Loucy (cell line): ENCODE measurements around the gene BHMT.

Experiments used
- H2AFZ ChIP-seq: fragments of 200-600 bp; sonication (generic); 2 replicates; pipeline ENCODE4 v1.6.0; 2016; ENCODE audit warnings: antibody characterized with exemption, mild to moderate bottlenecking, low read length, moderate library complexity
- H3F3A ChIP-seq: fragments of 200-600 bp; 2 replicates; pipeline ENCODE4 v1.6.0; 2016; ENCODE audit warnings: antibody characterized with exemption, low read depth, mild to moderate bottlenecking
- H3K27me3 ChIP-seq: fragments of 200-600 bp; sonication (generic); 2 replicates; pipeline ENCODE4 v1.6.1; 2014; ENCODE audit warnings: low read length, mild to moderate bottlenecking; ENCODE audit not compliant: insufficient read depth, poor library complexity, severe bottlenecking
- H3K36me3 ChIP-seq: fragments of 200-600 bp; sonication (generic); 2 replicates; pipeline ENCODE4 v1.6.1; 2016; ENCODE audit warnings: low read length; ENCODE audit not compliant: insufficient read depth
- H3K4me1 ChIP-seq: fragments of 200-600 bp; sonication (generic); 2 replicates; pipeline ENCODE4 v1.5.1; 2014; ENCODE audit warnings: low read length, mild to moderate bottlenecking; ENCODE audit not compliant: insufficient read depth, poor library complexity, severe bottlenecking
- H3K4me2 ChIP-seq: fragments of 200-600 bp; sonication (generic); 2 replicates; pipeline ENCODE4 v1.6.0; 2014; ENCODE audit warnings: antibody characterized with exemption, low read length, low read depth, mild to moderate bottlenecking; ENCODE audit not compliant: poor library complexity, severe bottlenecking
- H3K4me3 ChIP-seq: fragments of 200-600 bp; sonication (generic); 2 replicates; pipeline ENCODE4 v1.5.1; 2014; ENCODE audit warnings: low read length, mild to moderate bottlenecking, mixed read lengths; ENCODE audit not compliant: poor library complexity, severe bottlenecking
- H3K79me2 ChIP-seq: fragments of 200-600 bp; sonication (generic); 2 replicates; pipeline ENCODE4 v1.6.1; 2014; ENCODE audit warnings: low read length; ENCODE audit not compliant: insufficient read depth
- H3K9ac ChIP-seq: fragments of 200-600 bp; sonication (generic); 2 replicates; pipeline ENCODE4 v1.6.0; 2014; ENCODE audit warnings: mild to moderate bottlenecking, low read depth, low read length, moderate library complexity; ENCODE audit not compliant: poor library complexity, severe bottlenecking
- H3K9me2 ChIP-seq: fragments of 200-600 bp; sonication (generic); replicated peaks from 2 replicates; pipeline ENCODE4 v1.6.1; 2016; ENCODE audit warnings: low read depth, low read length, mixed read lengths
- H3K9me3 ChIP-seq: fragments of 200-600 bp; sonication (generic); 2 replicates; pipeline ENCODE4 v1.6.1; 2014; ENCODE audit warnings: mild to moderate bottlenecking, antibody characterized with exemption, low read length, low read depth; ENCODE audit not compliant: insufficient read depth
- H4K20me1 ChIP-seq: fragments of 200-600 bp; sonication (generic); 2 replicates; pipeline ENCODE4 v1.6.0; 2014; ENCODE audit warnings: antibody characterized with exemption, low read length, mild to moderate bottlenecking; ENCODE audit not compliant: insufficient read depth, poor library complexity, severe bottlenecking
- CTCF ChIP-seq: fragments of 200-600 bp; sonication (generic); conservative IDR thresholded peaks from 2 replicates; pipeline ENCODE4 v1.5.1; 2014; ENCODE audit warnings: mild to moderate bottlenecking, antibody characterized with exemption, low read length
- EZH2phosphoT487 ChIP-seq: fragments of 200-600 bp; IDR thresholded peaks from 2 replicates; pipeline ENCODE4 v1.6.1; 2018; ENCODE audit warnings: antibody characterized with exemption, mild to moderate bottlenecking, moderate library complexity, borderline replicate concordance

Gene BHMT

GRCh38 chr5:79111387-79111959 lies at the start of gene BHMT:
TSS of gene BHMT (plus strand) at chr5:79111809. CDS start at chr5:79111886, 77 bp downstream.
- Histone ChIP-seq H3K9me3 (no peaks in the 10 kb centered on the region), H3K4me2 (no peak within 1 kb of the TSS), H2AFZ (no peak within 1 kb of the TSS), H3K4me3 (no peak within 1 kb of the TSS), H3K9ac (no peak within 1 kb of the TSS), H3K79me2 (no peaks in the 10 kb centered on the region), H3K9me2 (no peaks in the 10 kb centered on the region), H3K4me1 (peaks cover 24% of the 10 kb centered on the region), H3K27me3 (no peaks in the 10 kb centered on the region), H3F3A (no peaks in the 10 kb centered on the region), H4K20me1 (no peaks in the 10 kb centered on the region), H3K36me3 (no peaks in the 10 kb centered on the region)
- TF ChIP-seq CTCF (no peak), EZH2phosphoT487 (no peak)

GRCh38 chr5:79062436-79062835 lies 49.2 kb upstream of the BHMT start:
- no peaks in the 10 kb centered on the region for H3K79me2 ChIP-seq
- no peak for TF ChIP-seq CTCF
- TF ChIP-seq EZH2phosphoT487: no peak
- H3K4me1 ChIP-seq: no peaks in the 10 kb centered on the region
- no peak overlapping the region for H2AFZ ChIP-seq
- H3K4me2 ChIP-seq: no peak overlapping the region
- H4K20me1 ChIP-seq: no peaks in the 10 kb centered on the region
- H3K4me3 ChIP-seq: no peak overlapping the region
- no peaks in the 10 kb centered on the region for H3K27me3 ChIP-seq
- H3F3A ChIP-seq: no peaks in the 10 kb centered on the region
- no peaks in the 10 kb centered on the region for H3K36me3 ChIP-seq
- no peaks in the 10 kb centered on the region for H3K9me2 ChIP-seq
- H3K9me3 ChIP-seq: no peaks in the 10 kb centered on the region
- no peak overlapping the region for H3K9ac ChIP-seq

- H3K27me3 ChIP-seq: no peaks in the 10 kb centered on the region
- H3K9ac ChIP-seq: no peak within 1 kb of the TSS
- H4K20me1 ChIP-seq: no peaks in the 10 kb centered on the region
- H3K4me1 ChIP-seq: peaks cover 1% of the 10 kb centered on the region
- H3K9me3 ChIP-seq: no peaks in the 10 kb centered on the region
- H3K36me3 ChIP-seq: no peaks in the 10 kb centered on the region
- H3K9me2 ChIP-seq: no peaks in the 10 kb centered on the region
- no peak within 1 kb of the TSS for H3K4me3 ChIP-seq
- H2AFZ ChIP-seq: no peak within 1 kb of the TSS
- no peaks in the 10 kb centered on the region for H3K79me2 ChIP-seq
- no peaks in the 10 kb centered on the region for H3F3A ChIP-seq
- H3K4me2 ChIP-seq: no peak within 1 kb of the TSS
- TF ChIP-seq CTCF (no peak), EZH2phosphoT487 (no peak)
Measured at GRCh38 chr5:79069488-79070349, 41.9 kb upstream of the BHMT start, which contains the start of the genes BHMT2 and DMGDH. TSS of gene BHMT2 (plus strand) at chr5:79069767. CDS start at chr5:79069783, 16 bp downstream. TSS of gene DMGDH (minus strand) at chr5:79069674. CDS start at chr5:79069620, 54 bp downstream.
